ENCODE measurements around the gene TCF4. TPM values are rescaled to one million over a fixed set of nuclear protein-coding genes. Genes with fewer than 3 reads are reported as not detected.

Gene TCF4
- total RNA-seq, 1 experiment from 2014 or later: 93.7 TPM

DNA sequence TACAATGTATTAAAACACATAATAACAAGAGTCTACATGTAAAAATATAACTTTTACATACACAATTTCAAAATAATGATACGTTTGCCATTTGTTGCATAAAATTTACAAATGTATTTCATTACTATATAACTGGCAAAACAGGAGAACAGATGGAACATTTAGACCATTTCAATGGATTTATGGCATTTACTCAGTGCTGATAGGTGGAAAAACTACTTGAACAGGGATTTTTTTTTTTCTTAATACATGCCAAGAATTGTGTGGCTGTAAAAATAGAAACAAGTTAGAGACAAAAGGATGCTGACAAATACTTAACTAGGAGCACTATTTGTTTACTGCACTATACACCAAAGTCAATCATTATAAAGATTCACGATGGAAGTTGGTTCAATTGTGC is 361.9 kb downstream of the TCF4 start:
- Histone ChIP-seq H3K36me3 (ENCODE audit: control insufficient read depth, insufficient read depth, low read length) (no peaks in the 10 kb centered on the region), H3K9me3 (no peaks in the 10 kb centered on the region), H3K4me3 (ENCODE audit: low read depth, low read length) (no peak overlapping the region), H3K27me3 (replicated peaks; ENCODE audit: control insufficient read depth, insufficient read depth, low read length) (no peaks in the 10 kb centered on the region), H3K4me1 (no peaks in the 10 kb centered on the region)
- BruUV-seq (replicated peaks): no TSS peak
- CTCF ChIA-PET: no interaction called here
- no peak for DNase-seq
- Mint-ChIP-seq H3K4me1 (ENCODE audit: low read depth, unreplicated experiment) (no peaks in the 10 kb centered on the region), H3K9me3 (ENCODE audit: unreplicated experiment) (no peaks in the 10 kb centered on the region), H3K36me3 (ENCODE audit: insufficient read depth, unreplicated experiment) (peaks cover 68% of the 10 kb centered on the region), H3K27me3 (ENCODE audit: insufficient read depth, unreplicated experiment) (no peaks in the 10 kb centered on the region), H3K27ac (ENCODE audit: unreplicated experiment) (no peak overlapping the region), H3K4me3 (ENCODE audit: unreplicated experiment) (no peak overlapping the region)
- TF ChIP-seq, protein P1, sequence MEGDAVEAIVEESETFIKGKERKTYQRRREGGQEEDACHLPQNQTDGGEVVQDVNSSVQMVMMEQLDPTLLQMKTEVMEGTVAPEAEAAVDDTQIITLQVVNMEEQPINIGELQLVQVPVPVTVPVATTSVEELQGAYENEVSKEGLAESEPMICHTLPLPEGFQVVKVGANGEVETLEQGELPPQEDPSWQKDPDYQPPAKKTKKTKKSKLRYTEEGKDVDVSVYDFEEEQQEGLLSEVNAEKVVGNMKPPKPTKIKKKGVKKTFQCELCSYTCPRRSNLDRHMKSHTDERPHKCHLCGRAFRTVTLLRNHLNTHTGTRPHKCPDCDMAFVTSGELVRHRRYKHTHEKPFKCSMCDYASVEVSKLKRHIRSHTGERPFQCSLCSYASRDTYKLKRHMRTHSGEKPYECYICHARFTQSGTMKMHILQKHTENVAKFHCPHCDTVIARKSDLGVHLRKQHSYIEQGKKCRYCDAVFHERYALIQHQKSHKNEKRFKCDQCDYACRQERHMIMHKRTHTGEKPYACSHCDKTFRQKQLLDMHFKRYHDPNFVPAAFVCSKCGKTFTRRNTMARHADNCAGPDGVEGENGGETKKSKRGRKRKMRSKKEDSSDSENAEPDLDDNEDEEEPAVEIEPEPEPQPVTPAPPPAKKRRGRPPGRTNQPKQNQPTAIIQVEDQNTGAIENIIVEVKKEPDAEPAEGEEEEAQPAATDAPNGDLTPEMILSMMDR (IDR thresholded peaks at IDR 0.05; ENCODE audit: insufficient read depth in 1 of 2, low read depth in 1 of 2, low read length in 1 of 2, severe bottlenecking in 1 of 2, unreplicated experiment in 1 of 2): no peak
- intact Hi-C loops (cut with micrococcal nuclease; ENCODE audit: unreplicated experiment): no loop called here
- POLR2A ChIA-PET: no interaction called here

- no peak overlapping the region for H3K27ac Mint-ChIP-seq (ENCODE audit: unreplicated experiment)
- H3K36me3 Mint-ChIP-seq (ENCODE audit: insufficient read depth, unreplicated experiment): peaks cover 56% of the 10 kb centered on the region
- BruUV-seq (replicated peaks): no TSS peak
- Histone ChIP-seq H3K4me1 (no peaks in the 10 kb centered on the region), H3K4me3 (ENCODE audit: low read depth, low read length) (no peak overlapping the region), H3K36me3 (ENCODE audit: control insufficient read depth, insufficient read depth, low read length) (no peaks in the 10 kb centered on the region), H3K27me3 (replicated peaks; ENCODE audit: control insufficient read depth, insufficient read depth, low read length) (no peaks in the 10 kb centered on the region), H3K9me3 (no peaks in the 10 kb centered on the region)
- ChIA-PET POLR2A (no interaction called here), CTCF (no interaction called here)
- H3K4me1 Mint-ChIP-seq (ENCODE audit: low read depth, unreplicated experiment): no peaks in the 10 kb centered on the region
- no peak for DNase-seq
- H3K9me3 Mint-ChIP-seq (ENCODE audit: unreplicated experiment): no peaks in the 10 kb centered on the region
- intact Hi-C loops (cut with micrococcal nuclease; ENCODE audit: unreplicated experiment): no loop called here
- TF ChIP-seq, protein P1 (IDR thresholded peaks at IDR 0.05; ENCODE audit: insufficient read depth in 1 of 2, low read depth in 1 of 2, low read length in 1 of 2, severe bottlenecking in 1 of 2, unreplicated experiment in 1 of 2): no peak
- H3K27me3 Mint-ChIP-seq (ENCODE audit: insufficient read depth, unreplicated experiment): no peaks in the 10 kb centered on the region
- no peak overlapping the region for H3K4me3 Mint-ChIP-seq (ENCODE audit: unreplicated experiment)
These were observed 363.8 kb downstream of the TCF4 start for GRCh38 chr18:55224086-55224625.

DNA sequence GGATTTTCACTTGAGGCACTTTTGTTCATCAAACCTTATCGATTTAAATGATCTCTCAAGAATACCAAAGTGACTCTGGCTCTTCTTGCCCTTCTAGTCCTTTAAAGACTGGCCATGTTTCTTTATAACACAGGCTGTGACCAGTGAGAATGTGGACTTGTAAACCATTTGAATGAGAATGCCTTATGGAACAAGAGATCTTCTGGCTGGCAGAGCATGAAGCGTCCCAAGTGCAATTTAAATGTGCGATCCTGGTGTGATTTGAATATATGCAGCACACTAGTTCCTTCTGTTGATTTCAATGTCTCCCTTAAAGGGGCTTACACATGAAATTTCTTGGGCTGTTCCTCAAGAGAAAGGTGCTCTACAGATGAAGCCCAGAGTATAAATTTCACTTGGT is 366.4 kb downstream of the TCF4 start:
- Histone ChIP-seq H3K4me1 (no peaks in the 10 kb centered on the region), H3K9me3 (no peaks in the 10 kb centered on the region), H3K4me3 (ENCODE audit: low read depth, low read length) (no peak overlapping the region), H3K27me3 (replicated peaks; ENCODE audit: control insufficient read depth, insufficient read depth, low read length) (no peaks in the 10 kb centered on the region), H3K36me3 (ENCODE audit: control insufficient read depth, insufficient read depth, low read length) (no peaks in the 10 kb centered on the region)
- no peak overlapping the region for H3K4me3 Mint-ChIP-seq (ENCODE audit: unreplicated experiment)
- H3K27ac Mint-ChIP-seq (ENCODE audit: unreplicated experiment): no peak overlapping the region
- CTCF ChIA-PET: no interaction called here
- POLR2A ChIA-PET: no interaction called here
- BruUV-seq (replicated peaks): no TSS peak
- H3K27me3 Mint-ChIP-seq (ENCODE audit: insufficient read depth, unreplicated experiment): no peaks in the 10 kb centered on the region
- H3K36me3 Mint-ChIP-seq (ENCODE audit: insufficient read depth, unreplicated experiment): peaks cover 46% of the 10 kb centered on the region
- TF ChIP-seq, protein P1 (IDR thresholded peaks at IDR 0.05; ENCODE audit: insufficient read depth in 1 of 2, low read depth in 1 of 2, low read length in 1 of 2, severe bottlenecking in 1 of 2, unreplicated experiment in 1 of 2): no peak
- DNase-seq: no peak
- intact Hi-C loops (cut with micrococcal nuclease; ENCODE audit: unreplicated experiment): no loop called here
- H3K9me3 Mint-ChIP-seq (ENCODE audit: unreplicated experiment): no peaks in the 10 kb centered on the region
- H3K4me1 Mint-ChIP-seq (ENCODE audit: low read depth, unreplicated experiment): no peaks in the 10 kb centered on the region

Data from Caco-2 (cell line).